ENCODE measurements around the gene IL17REL. TPM values are rescaled to one million over a fixed set of nuclear protein-coding genes. Genes with fewer than 3 reads are reported as not detected.

The IL17REL gene
- total RNA-seq, 4 donors from 2014 or later: not detected

GRCh38 chr22:50004918-50005317, 7.6 kb downstream of the IL17REL start:
- in situ Hi-C loops (cut with MboI; ENCODE audit: low sequenced_read_pairs in 4 of 4) (no loop called here), intact Hi-C loops (cut with DNase I; ENCODE audit: low total_unique reads) (no loop called here)
- H3K9me3 ChIP-seq: no peaks in the 10 kb centered on the region
- no peak for ATAC-seq
- H3K36me3 ChIP-seq: no peaks in the 10 kb centered on the region
- H3K4me1 ChIP-seq: no peaks in the 10 kb centered on the region
- H3K4me3 ChIP-seq: no peak overlapping the region
- peaks cover 3 to 19% (median 15%) of the 10 kb centered on the region in 3 donors for H3K27me3 ChIP-seq
- no peak for DNase-seq
- TF ChIP-seq POLR2A (IDR thresholded peaks at IDR 0.05): no peak
- TF ChIP-seq CTCF (IDR thresholded peaks at IDR 0.05 in 4 of 5, conservative IDR thresholded peaks at IDR 0.05 in 1 of 5): no peak
- H3K27ac ChIP-seq: no peak overlapping the region

GRCh38 chr22:50002791-50003190, 9.8 kb downstream of the IL17REL start:
- ATAC-seq (no peak), DNase-seq (no peak)
- in situ Hi-C loops (cut with MboI; ENCODE audit: low sequenced_read_pairs in 4 of 4) (no loop called here), intact Hi-C loops (cut with DNase I; ENCODE audit: low total_unique reads) (no loop called here)
- Histone ChIP-seq H3K4me3 (no peak overlapping the region), H3K36me3 (no peaks in the 10 kb centered on the region), H3K27ac (no peak overlapping the region), H3K4me1 (no peaks in the 10 kb centered on the region), H3K9me3 (no peaks in the 10 kb centered on the region), H3K27me3 (peaks cover 0 to 25% (median 19%) of the 10 kb centered on the region in 3 donors)
- TF ChIP-seq POLR2A (IDR thresholded peaks at IDR 0.05) (no peak), CTCF (IDR thresholded peaks at IDR 0.05 in 4 of 5, conservative IDR thresholded peaks at IDR 0.05 in 1 of 5) (no peak)

- intact Hi-C loops (cut with DNase I; ENCODE audit: low total_unique reads): no loop called here
- in situ Hi-C loops (cut with MboI; ENCODE audit: low sequenced_read_pairs in 4 of 4): no loop called here
- TF ChIP-seq CTCF (IDR thresholded peaks at IDR 0.05 in 4 of 5, conservative IDR thresholded peaks at IDR 0.05 in 1 of 5) (no peak), POLR2A (IDR thresholded peaks at IDR 0.05) (no peak)
- no peaks in the 10 kb centered on the region for H3K9me3 ChIP-seq
- H3K4me1 ChIP-seq: no peaks in the 10 kb centered on the region
- H3K27ac ChIP-seq: no peak overlapping the region
- peaks cover 0 to 25% (median 19%) of the 10 kb centered on the region in 3 donors for H3K27me3 ChIP-seq
- H3K4me3 ChIP-seq: no peak overlapping the region
- no peaks in the 10 kb centered on the region for H3K36me3 ChIP-seq
- DNase-seq (no peak), ATAC-seq (no peak)
These were observed 11.0 kb downstream of the IL17REL start for GRCh38 chr22:50001388-50002231.

- H3K27ac ChIP-seq: no peak overlapping the region
- no peak overlapping the region for H3K4me3 ChIP-seq
- no peaks in the 10 kb centered on the region for H3K36me3 ChIP-seq
- TF ChIP-seq CTCF (IDR thresholded peaks at IDR 0.05 in 4 of 5, conservative IDR thresholded peaks at IDR 0.05 in 1 of 5): no peak
- no peak for TF ChIP-seq POLR2A (IDR thresholded peaks at IDR 0.05)
- intact Hi-C loops (cut with DNase I; ENCODE audit: low total_unique reads) (no loop called here), in situ Hi-C loops (cut with MboI; ENCODE audit: low sequenced_read_pairs in 4 of 4) (no loop called here)
- no peak for ATAC-seq
- no peaks in the 10 kb centered on the region for H3K4me1 ChIP-seq
- H3K9me3 ChIP-seq: no peaks in the 10 kb centered on the region
- H3K27me3 ChIP-seq: peaks cover 0 to 25% (median 19%) of the 10 kb centered on the region in 3 donors
- DNase-seq: no peak
These were observed 11.8 kb downstream of the IL17REL start for GRCh38 chr22:50000587-50001387.
